HG03097 (cell line): ENCODE results near the gene SAG.

Source experiments
- ATAC-seq: cut with Tn5 transposase; IDR thresholded peaks from one replicate; pipeline ENCODE4 v1.9.1; 2021; ENCODE audit not compliant: unreplicated experiment, low FRiP score

The SAG gene

GRCh38 chr2:233287871-233288270 lies 19.7 kb upstream of the SAG start:
- ATAC-seq, result no peak

DNA sequence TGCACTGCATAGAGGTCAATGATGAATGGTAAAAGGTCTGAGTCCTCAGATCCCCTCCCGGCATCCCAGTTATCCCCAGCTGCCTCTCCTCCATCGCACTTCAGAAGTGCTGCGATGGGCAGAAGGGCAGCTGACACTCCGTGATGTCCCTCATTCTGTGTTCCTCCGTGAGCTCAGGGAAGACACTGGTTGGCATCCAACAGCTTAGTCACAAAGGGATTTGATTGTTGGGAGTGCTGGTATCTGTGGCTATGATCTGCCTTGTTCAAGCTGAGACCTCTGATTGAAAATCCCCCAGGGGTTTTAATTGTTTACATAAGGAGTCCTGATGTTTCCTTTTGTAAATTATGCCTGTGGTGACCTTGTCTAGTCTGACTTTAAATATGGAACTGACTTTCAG lies 19.0 kb upstream of the SAG start:
- ATAC-seq, result no peak

DNA sequence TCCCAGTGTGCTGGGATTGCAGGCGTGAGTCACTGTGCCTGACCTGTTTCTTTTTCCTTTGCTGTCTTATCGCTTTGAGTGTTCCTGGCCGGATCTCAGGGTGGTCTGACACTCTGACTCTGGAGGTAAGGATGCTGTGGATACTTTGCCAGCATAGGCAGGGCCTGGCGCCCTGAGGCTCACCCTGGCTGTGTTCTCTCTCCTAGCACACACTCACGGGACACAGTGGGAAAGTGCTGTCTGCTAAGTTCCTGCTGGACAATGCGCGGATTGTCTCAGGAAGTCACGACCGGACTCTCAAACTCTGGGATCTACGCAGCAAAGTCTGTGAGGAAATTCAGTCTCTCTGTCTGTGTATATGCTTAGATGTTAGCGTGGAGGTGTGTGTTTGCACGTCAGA lies 18.0 kb upstream of the SAG start:
- ATAC-seq, result no peak

- ATAC-seq, result no peak
Observed at GRCh38 chr2:233290051-233290845, 17.4 kb upstream of the SAG start.

DNA sequence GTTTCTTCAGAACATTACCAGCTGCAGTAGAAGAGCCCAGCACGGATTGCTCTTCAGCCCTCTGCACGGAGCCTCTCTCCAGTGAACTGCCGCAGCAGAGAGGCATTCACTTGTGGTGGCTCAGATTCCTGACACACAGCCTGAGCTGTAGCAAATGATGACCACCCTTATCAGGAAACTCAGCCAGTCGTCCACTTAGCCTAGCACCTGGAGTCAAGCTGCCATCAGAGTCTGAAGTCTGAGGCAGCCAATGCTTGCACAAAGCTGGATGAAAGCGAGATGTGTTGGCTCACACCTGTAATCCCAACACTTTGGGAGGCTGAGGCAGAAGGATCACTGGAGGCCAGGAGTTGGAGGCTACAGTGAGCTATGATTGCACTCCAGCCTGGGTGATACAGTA lies 11.7 kb upstream of the SAG start:
- no peak for ATAC-seq

- no peak for ATAC-seq
Observed at GRCh38 chr2:233297076-233297475, 10.5 kb upstream of the SAG start.

GRCh38 chr2:233300401-233300800 lies 7.2 kb upstream of the SAG start:
- no peak for ATAC-seq

- ATAC-seq, result no peak
Observed at GRCh38 chr2:233301248-233301647, 6.4 kb upstream of the SAG start.

DNA sequence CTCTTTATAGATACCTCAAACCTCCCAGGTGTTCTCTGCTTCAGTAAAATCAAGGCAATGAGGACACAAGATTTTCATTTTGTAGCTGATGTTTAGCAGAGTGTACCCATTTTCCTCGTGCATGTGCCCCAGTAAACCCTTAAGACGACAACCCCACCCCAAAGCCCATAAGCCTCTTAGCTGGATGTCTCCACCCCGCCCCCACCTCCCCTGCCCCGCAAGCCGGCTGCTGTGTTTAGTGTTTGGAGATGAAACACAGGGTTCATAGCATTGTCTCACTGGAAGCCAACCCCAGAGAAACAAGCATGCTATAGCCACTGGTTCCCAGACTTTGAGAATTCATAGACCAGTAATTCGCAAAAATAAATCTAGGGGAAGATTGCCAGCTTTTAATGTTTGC lies 5.8 kb upstream of the SAG start:
- ATAC-seq, result no peak

DNA sequence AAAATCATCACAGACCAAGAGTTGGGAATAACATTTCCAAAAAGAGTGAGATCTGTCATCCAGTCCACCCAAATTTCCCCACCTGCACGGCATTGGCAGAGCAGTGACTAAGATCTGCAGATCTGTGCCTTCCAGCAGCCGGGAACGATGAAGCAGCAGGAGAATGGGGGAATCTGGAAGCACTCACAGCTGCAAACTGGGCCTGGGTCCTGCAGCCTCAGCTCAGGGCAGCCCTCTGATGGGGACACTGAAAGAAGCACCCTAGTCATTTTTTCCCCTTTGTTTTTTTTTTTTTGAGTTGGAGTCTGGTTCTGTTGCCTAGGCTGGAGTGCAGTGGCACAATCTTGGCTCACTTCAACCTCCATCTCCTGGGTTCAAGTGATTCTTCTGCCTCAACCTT lies 4.4 kb upstream of the SAG start:
- no peak for ATAC-seq

DNA sequence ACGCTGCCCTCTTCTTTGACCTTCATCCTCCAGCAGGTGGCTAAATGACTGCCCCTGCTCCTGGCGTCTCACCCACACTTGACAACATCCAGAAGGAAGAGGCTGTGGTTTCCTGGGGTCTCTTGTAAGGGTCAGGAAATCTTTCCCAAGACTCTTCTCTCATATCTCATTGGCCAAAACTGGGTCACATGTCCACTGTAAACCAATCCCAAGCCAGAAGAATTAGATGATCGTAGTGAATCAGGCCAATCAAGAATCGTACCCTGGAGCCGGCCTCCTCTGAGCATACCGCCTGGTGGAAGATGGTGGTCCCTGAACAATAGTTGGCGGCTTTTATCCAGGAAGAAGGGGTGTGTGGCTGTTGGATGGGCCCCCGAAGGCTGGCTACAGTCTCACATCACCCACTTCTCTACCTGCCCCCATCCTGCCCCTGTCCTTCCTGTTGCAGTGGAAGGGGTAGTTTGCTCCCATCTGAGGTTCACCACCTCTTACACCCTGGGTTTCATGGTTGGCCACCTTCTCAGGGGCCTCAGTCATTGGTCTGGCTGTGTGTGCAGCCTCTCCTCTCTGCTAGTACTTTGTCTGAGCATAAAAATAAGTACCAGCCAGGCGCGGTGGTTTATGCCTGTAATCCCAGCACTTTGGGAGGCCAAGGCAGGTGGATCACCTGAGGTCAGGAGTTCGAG lies 3.8 kb downstream of the SAG start:
- ATAC-seq, result no peak

- no peak for ATAC-seq
Observed at GRCh38 chr2:233312874-233313273, 5.3 kb downstream of the SAG start.

- no peak for ATAC-seq
Observed at GRCh38 chr2:233314180-233314925, 6.7 kb downstream of the SAG start.

- no peak for ATAC-seq
Observed at GRCh38 chr2:233317196-233317943, 9.8 kb downstream of the SAG start.

DNA sequence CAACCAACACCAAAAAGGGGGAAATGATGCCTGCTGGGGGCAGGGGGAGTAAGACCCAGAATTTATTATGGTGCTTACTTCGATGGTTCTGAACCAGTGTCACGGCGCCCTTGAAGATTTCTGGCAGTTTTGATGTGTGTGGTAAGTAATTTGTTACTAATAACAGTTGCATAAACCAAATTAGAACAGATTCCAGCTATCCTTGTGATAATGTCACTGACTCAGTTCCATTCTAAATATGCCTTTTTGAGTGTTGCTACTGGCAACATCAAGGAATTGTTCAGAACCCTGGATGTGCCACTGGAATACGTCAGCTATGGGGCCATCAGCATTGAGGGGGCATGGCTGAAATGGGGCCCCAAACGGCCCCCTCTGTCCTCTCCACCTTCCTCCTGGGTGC lies 11.6 kb downstream of the SAG start:
- no peak for ATAC-seq

GRCh38 chr2:233320470-233320869 lies 12.9 kb downstream of the SAG start:
- ATAC-seq, result no peak

DNA sequence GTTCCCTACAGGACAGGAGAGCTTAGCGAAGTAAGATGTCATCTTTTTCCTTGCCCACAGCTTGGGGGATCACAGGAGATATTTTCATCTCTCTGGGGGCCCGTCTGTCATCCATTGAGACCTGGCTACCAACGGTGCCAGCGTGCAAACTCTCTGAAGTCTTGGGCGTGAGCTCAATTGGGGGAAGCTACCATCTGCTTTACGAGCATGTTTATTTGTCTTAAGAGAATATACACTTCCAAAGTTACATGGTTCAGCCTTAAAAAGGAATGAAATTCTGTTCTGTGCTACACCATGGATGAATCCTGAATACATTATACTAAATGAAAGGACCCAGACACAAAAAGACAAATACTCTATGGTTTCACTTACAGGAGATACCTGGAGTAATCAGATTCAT lies 13.6 kb downstream of the SAG start:
- ATAC-seq, result no peak

- no peak for ATAC-seq
Observed at GRCh38 chr2:233323851-233324250, 16.2 kb downstream of the SAG start.

DNA sequence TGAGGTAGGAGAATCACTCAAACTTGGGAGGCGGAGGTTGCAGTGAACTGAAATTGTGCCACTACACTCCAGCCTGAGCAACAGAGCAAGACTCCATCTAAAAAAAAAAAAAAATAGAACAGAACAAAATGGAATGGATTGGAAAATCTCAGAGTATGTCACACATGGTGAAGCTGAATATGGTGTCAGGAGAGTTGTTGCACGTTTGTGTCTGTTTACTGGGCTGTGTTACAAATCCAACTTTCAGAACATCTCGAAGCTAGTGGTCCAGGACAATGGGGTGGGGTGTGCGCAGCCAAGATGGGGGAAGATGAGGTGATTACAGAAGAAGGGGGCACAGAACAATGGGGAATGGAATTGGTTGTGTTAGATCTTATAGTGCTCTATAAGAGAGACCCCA lies 17.6 kb downstream of the SAG start:
- ATAC-seq, result no peak

- ATAC-seq, result no peak
Observed at GRCh38 chr2:233325814-233326213, 18.2 kb downstream of the SAG start.

DNA sequence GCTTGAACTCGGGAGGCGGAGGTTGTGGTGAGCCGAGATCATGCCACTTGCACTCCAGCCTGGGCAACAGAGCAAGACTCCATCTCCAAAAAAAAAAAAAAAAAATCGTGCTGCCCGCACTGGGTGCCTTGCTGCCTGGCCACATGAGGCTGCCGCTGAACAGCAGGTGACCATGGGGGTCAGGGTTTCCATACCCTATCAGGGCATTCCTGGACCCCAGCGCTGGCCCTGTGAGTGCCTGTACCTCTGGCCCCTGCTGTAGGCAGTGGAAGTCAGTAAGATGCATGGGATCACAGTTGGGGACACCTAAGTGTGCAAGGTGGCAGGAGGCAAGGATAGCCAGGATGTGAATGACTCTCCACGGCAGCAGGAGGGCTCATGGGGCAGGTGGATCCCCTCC lies 18.9 kb downstream of the SAG start:
- no peak for ATAC-seq
